H9 (cell line): Measurements from ENCODE around the gene RHOA. TPM values are rescaled to one million over a fixed set of nuclear protein-coding genes. Genes with fewer than 3 reads are reported as not detected.
"Not testable (repeated sequence)": the region's sequence is repeated elsewhere in the genome, so short reads cannot be mapped to it uniquely, and the experiment has no call there.

ENCODE experiments used
- DNase-seq: peaks from one replicate; pipeline ENCODE4 v3.0.0-alpha.2; 2017
- H2AFZ ChIP-seq: one replicate; pipeline ENCODE4 v1.6.1; 2013; ENCODE audit warnings: mild to moderate bottlenecking, low read length, control low read depth, moderate library complexity
- H2AK5ac ChIP-seq: 2 replicates; pipeline ENCODE4 v1.6.1; 2013; ENCODE audit warnings: low read length, control low read depth, mixed read lengths; ENCODE audit not compliant: insufficient read length
- H2BK120ac ChIP-seq: one replicate; pipeline ENCODE4 v1.6.1; 2013; ENCODE audit warnings: low read depth, mild to moderate bottlenecking, low read length, control low read depth, inconsistent platforms; ENCODE audit not compliant: poor library complexity, severe bottlenecking
- H2BK12ac ChIP-seq: 2 replicates; pipeline ENCODE4 v1.6.1; 2013; ENCODE audit warnings: low read length, control low read depth, mixed read lengths, low read depth; ENCODE audit not compliant: insufficient read length
- H2BK15ac ChIP-seq: 2 replicates; pipeline ENCODE4 v1.6.1; 2013; ENCODE audit warnings: low read depth, low read length, control low read depth
- H2BK20ac ChIP-seq: one replicate; pipeline ENCODE4 v1.6.1; 2013; ENCODE audit warnings: low read depth, mild to moderate bottlenecking, low read length, control low read depth, inconsistent platforms; ENCODE audit not compliant: poor library complexity, severe bottlenecking
- H2BK5ac ChIP-seq: 2 replicates; pipeline ENCODE4 v1.6.1; 2013; ENCODE audit warnings: low read length, control low read depth, mixed read lengths; ENCODE audit not compliant: insufficient read length
- H3K14ac ChIP-seq: 2 replicates; pipeline ENCODE4 v1.6.1; 2013; ENCODE audit warnings: low read length, control low read depth; ENCODE audit not compliant: insufficient read depth
- H3K18ac ChIP-seq: 2 replicates; pipeline ENCODE4 v1.6.1; 2013; ENCODE audit warnings: low read depth, mild to moderate bottlenecking, mixed read lengths, low read length, control low read depth; ENCODE audit not compliant: insufficient read length
- H3K23ac ChIP-seq: 2 replicates; pipeline ENCODE4 v1.6.1; 2013; ENCODE audit warnings: low read length, control low read depth, mixed read lengths, low read depth; ENCODE audit not compliant: insufficient read length
- H3K23me2 ChIP-seq: 2 replicates; pipeline ENCODE4 v1.6.1; 2013; ENCODE audit warnings: low read depth, mild to moderate bottlenecking, mixed read lengths, low read length, control low read depth; ENCODE audit not compliant: insufficient read length, poor library complexity, severe bottlenecking
- H3K27ac ChIP-seq: 2 replicates; pipeline ENCODE4 v1.5.1; 2013; ENCODE audit warnings: low read length, control low read depth, mixed read lengths, low read depth; ENCODE audit not compliant: insufficient read length
- H3K27me3 ChIP-seq: 2 replicates; pipeline ENCODE4 v1.6.1; 2013; ENCODE audit warnings: low read length, control low read depth, inconsistent platforms; ENCODE audit not compliant: insufficient read depth
- H3K4ac ChIP-seq: 2 replicates; pipeline ENCODE4 v1.6.1; 2013; ENCODE audit warnings: low read depth, mild to moderate bottlenecking, control low read depth, inconsistent platforms, low read length, moderate library complexity
- H3K4me1 ChIP-seq: 2 replicates; pipeline ENCODE4 v1.6.1; 2013; ENCODE audit warnings: low read length, control low read depth, inconsistent platforms; ENCODE audit not compliant: insufficient read depth
- H3K4me2 ChIP-seq: 2 replicates; pipeline ENCODE4 v1.6.1; 2013; ENCODE audit warnings: low read length, control low read depth, mixed read lengths; ENCODE audit not compliant: insufficient read length, insufficient read depth
- H3K56ac ChIP-seq: 2 replicates; pipeline ENCODE4 v1.6.1; 2013; ENCODE audit warnings: low read depth, mild to moderate bottlenecking, mixed read lengths, low read length, control low read depth; ENCODE audit not compliant: insufficient read length
- H3K79me1 ChIP-seq: 2 replicates; pipeline ENCODE4 v1.6.1; 2013; ENCODE audit warnings: low read depth, mild to moderate bottlenecking, moderate library complexity, low read length, control low read depth, inconsistent platforms; ENCODE audit not compliant: insufficient read depth, poor library complexity, severe bottlenecking
- H3K79me2 ChIP-seq: 2 replicates; pipeline ENCODE4 v1.6.1; 2013; ENCODE audit warnings: low read length, control low read depth, inconsistent platforms; ENCODE audit not compliant: insufficient read depth
- H3K9ac ChIP-seq: 2 replicates; pipeline ENCODE4 v1.6.1; 2013; ENCODE audit warnings: low read length, control low read depth, mixed read lengths; ENCODE audit not compliant: insufficient read length; ENCODE audit errors: extremely low read depth
- H3K9me3 ChIP-seq: one replicate; pipeline ENCODE4 v1.6.1; 2013; ENCODE audit warnings: low read depth, low read length, inconsistent platforms; ENCODE audit not compliant: control insufficient read depth
- H3T11ph ChIP-seq: one replicate; pipeline ENCODE4 v1.6.1; 2013; ENCODE audit warnings: mild to moderate bottlenecking, low read length, control low read depth, inconsistent platforms
- H4K20me1 ChIP-seq: one replicate; pipeline ENCODE4 v1.6.1; 2013; ENCODE audit not compliant: control insufficient read depth, insufficient read length, insufficient read depth
- H4K5ac ChIP-seq: 2 replicates; pipeline ENCODE4 v1.6.1; 2013; ENCODE audit warnings: low read depth, mild to moderate bottlenecking, mixed read lengths, low read length, control low read depth; ENCODE audit not compliant: insufficient read length
- H4K8ac ChIP-seq: replicated peaks from 2 replicates; pipeline ENCODE4 v1.6.1; 2013; ENCODE audit warnings: low read length, control low read depth, mixed read lengths, low read depth; ENCODE audit not compliant: insufficient read length
- H4K91ac ChIP-seq: 2 replicates; pipeline ENCODE4 v1.6.1; 2013; ENCODE audit warnings: low read depth, mild to moderate bottlenecking, moderate library complexity, mixed read lengths, low read length, control low read depth; ENCODE audit not compliant: insufficient read length
- H3K27ac Mint-ChIP-seq, 3 experiments: 2 replicates in 2 of 3; 3 replicates in 1 of 3; pipeline ENCODE4 v1.8.0; 2020 to 2021; ENCODE audit warnings: mixed read lengths in 3 of 3, mild to moderate bottlenecking in 1 of 3, moderate library complexity in 1 of 3
- H3K27me3 Mint-ChIP-seq: 2 replicates; pipeline ENCODE4 v1.8.0; 2021; ENCODE audit warnings: low read depth, mild to moderate bottlenecking, moderate library complexity, mixed read lengths
- H3K36me3 Mint-ChIP-seq, 3 experiments: 2 replicates in 2 of 3; 3 replicates in 1 of 3; pipeline ENCODE4 v1.8.0; 2020 to 2021; ENCODE audit warnings: low read depth in 3 of 3, mixed read lengths in 3 of 3; ENCODE audit not compliant: insufficient read depth in 1 of 3
- H3K4me1 Mint-ChIP-seq, 2 experiments: 2 replicates each; pipeline ENCODE4 v1.8.0; 2020; ENCODE audit warnings: mixed read lengths in 2 of 2
- H3K4me3 Mint-ChIP-seq, 2 experiments: 2 replicates in 1 of 2; 3 replicates in 1 of 2; pipeline ENCODE4 v1.8.0; 2020 to 2021; ENCODE audit warnings: mild to moderate bottlenecking in 2 of 2, mixed read lengths in 2 of 2, moderate library complexity in 1 of 2
- H3K9me3 Mint-ChIP-seq, 2 experiments: 2 replicates in 1 of 2; 3 replicates in 1 of 2; pipeline ENCODE4 v1.8.0; 2020; ENCODE audit warnings: mild to moderate bottlenecking in 2 of 2, mixed read lengths in 2 of 2, moderate library complexity in 1 of 2
- CTCF ChIP-seq: fragments of 200-600 bp; sonication (generic); conservative IDR thresholded peaks from 3 replicates; pipeline ENCODE4 v1.8.0; 2021; ENCODE audit warnings: antibody characterized with exemption, mild to moderate bottlenecking
- WGBS: extraction: QIAGEN DNeasy Blood & Tissue Kit; methylation state at CpG from one replicate; pipeline ENCODE4 v1.1.7; 2013; ENCODE audit warnings: missing lambda C conversion rate, low lambda C conversion rate, mixed read lengths; ENCODE audit not compliant: insufficient read length; ENCODE audit errors: extremely low coverage; 5-methylcytosine and 5-hydroxymethylcytosine counted together
- total RNA-seq: library from RNA; stranded (reverse); gene quantifications from 2 replicates; pipeline ENCODE4 v1.2.1, GENCODE V29; 2021

The RHOA gene
- total RNA-seq, 1 experiment from 2014 or later = 403 TPM

GRCh38 chr3:49358217-49358883 lies 53.4 kb downstream of the RHOA start, which contains the start of gene GPX1:
GPX1 (minus strand) TSS chr3:49358353; CDS start chr3:49358278, 75 bp downstream.
- Histone ChIP-seq H2BK120ac (no peak within 1 kb of the TSS), H3K9ac (peak within 1 kb of the TSS; percentile 95), H3K27ac (peak within 1 kb of the TSS; percentile 35), H2BK12ac (no peak within 1 kb of the TSS), H3K23me2 (peaks cover 11% of the 10 kb centered on the region), H4K8ac (no peak within 1 kb of the TSS), H3T11ph (no peak within 1 kb of the TSS), H3K4me1 (no peaks in the 10 kb centered on the region; the same call in 1 of the 2 replicates), H2BK20ac (no peak within 1 kb of the TSS), H2BK15ac (peak within 1 kb of the TSS; percentile 6; the same call in 1 of the 2 replicates), H2BK5ac (peak within 1 kb of the TSS; percentile 7), H3K9me3 (no peaks in the 10 kb centered on the region), H3K4me2 (peak within 1 kb of the TSS; percentile 98), H3K56ac (no peak within 1 kb of the TSS), H3K27me3 (no peaks in the 10 kb centered on the region), H4K20me1 (no peaks in the 10 kb centered on the region), H4K5ac (no peak within 1 kb of the TSS), H3K79me2 (no peaks in the 10 kb centered on the region; the same call in 1 of the 2 replicates), H3K14ac (peak within 1 kb of the TSS; percentile 85), H2AK5ac (no peak within 1 kb of the TSS), H2AFZ (no peak within 1 kb of the TSS), H4K91ac (no peak within 1 kb of the TSS), H3K18ac (peak within 1 kb of the TSS; percentile 88), H3K4ac (no peak within 1 kb of the TSS; the same call in 1 of the 2 replicates), H3K79me1 (no peaks in the 10 kb centered on the region), H3K23ac (peak within 1 kb of the TSS; percentile 36)
- Mint-ChIP-seq H3K27ac (peak within 1 kb of the TSS; percentile 92 to 97 (median 94)), H3K36me3 (peaks cover 24 to 70% (median 54%) of the 10 kb centered on the region in 3 experiments), H3K27me3 (no peaks in the 10 kb centered on the region), H3K4me1 (peaks cover 21 to 22% of the 10 kb centered on the region in 2 experiments), H3K4me3 (peak within 1 kb of the TSS; percentile 93 to 94), H3K9me3 (peaks cover 0 to 2% of the 10 kb centered on the region in 2 experiments; a peak in 1 of 5 replicates)
- peak; percentile 97 for DNase-seq
- TF ChIP-seq CTCF = no peak
- WGBS = no CpG with 5 or more reads among the region's 46 CpGs

GRCh38 chr3:49357443-49358216 lies 54.1 kb downstream of the RHOA start:
- Histone ChIP-seq H3K23ac (peak overlapping the region; percentile 36), H3K23me2 (peaks cover 11% of the 10 kb centered on the region), H3K4me2 (peak overlapping the region; percentile 98), H3K18ac (peak overlapping the region; percentile 78), H3K14ac (peak overlapping the region; percentile 85), H3K9ac (peak overlapping the region; percentile 95)
- not testable (repeated sequence) for H4K91ac ChIP-seq, H3K9me3 Mint-ChIP-seq, H3K4me1 ChIP-seq, H3K27ac ChIP-seq, H2BK12ac ChIP-seq, H4K8ac ChIP-seq, H2BK15ac ChIP-seq, H3K56ac ChIP-seq, H2BK120ac ChIP-seq, H4K5ac ChIP-seq, H3K27me3 Mint-ChIP-seq, H2AK5ac ChIP-seq, H2AFZ ChIP-seq, H3K27me3 ChIP-seq, H4K20me1 ChIP-seq, H2BK20ac ChIP-seq, H3T11ph ChIP-seq, H2BK5ac ChIP-seq, H3K79me1 ChIP-seq, H3K9me3 ChIP-seq, H3K4ac ChIP-seq, H3K79me2 ChIP-seq
- peaks cover 24 to 66% (median 51%) of the 10 kb centered on the region in 3 experiments for H3K36me3 Mint-ChIP-seq
- H3K27ac Mint-ChIP-seq = peak overlapping the region; percentile 82 to 97 (median 91)
- peak; percentile 38 for DNase-seq
- peaks cover 21 to 22% of the 10 kb centered on the region in 2 experiments for H3K4me1 Mint-ChIP-seq
- peak overlapping the region; percentile 93 to 94 for H3K4me3 Mint-ChIP-seq
- WGBS = no CpG with 5 or more reads among the region's 63 CpGs
